SK-N-MC (cell line): ENCODE results near the gene OTX2.

ENCODE experiments used
- EZH2 ChIP-seq: fragments of 200-600 bp; sonication (generic); IDR thresholded peaks from one replicate; pipeline ENCODE4 v1.6.1; 2017; ENCODE audit warnings: antibody characterized with exemption
- POLR2AphosphoS5 ChIP-seq: IDR thresholded peaks from 2 replicates; pipeline ENCODE4 v1.6.1; 2012; ENCODE audit warnings: mild to moderate bottlenecking, low read depth, low read length, borderline replicate concordance

- TF ChIP-seq POLR2AphosphoS5 = no peak; the same call in 1 of the 2 replicates
- TF ChIP-seq EZH2 = no peak
Measured at GRCh38 chr14:56810147-56810719, at the start of gene OTX2.
